ENCODE data around the gene DGKQ. TPM values are rescaled to one million over a fixed set of nuclear protein-coding genes. Genes with fewer than 3 reads are reported as not detected.

DGKQ gene
- total RNA-seq, 1 experiment from 2014 or later = 14.2 TPM

- ChIA-PET CTCF (no interaction called here), POLR2A (ENCODE audit: unreplicated experiment) (no interaction called here)
- TF ChIP-seq EZH2phosphoT487 (IDR thresholded peaks at IDR 0.05; ENCODE audit: borderline replicate concordance, low read length) (no peak), CTCF (conservative IDR thresholded peaks at IDR 0.05; ENCODE audit: low read depth, low read length) (no peak), EZH2 (IDR thresholded peaks at IDR 0.05; ENCODE audit: low read length, unreplicated experiment) (no peak)
- Histone ChIP-seq H3F3A (ENCODE audit: low read length, unreplicated experiment) (no peaks in the 10 kb centered on the region), H3K4me2 (ENCODE audit: low read length) (no peak overlapping the region), H3K9ac (ENCODE audit: low read length) (no peak overlapping the region), H3K4me3 (ENCODE audit: low read length) (no peak overlapping the region), H3K36me3 (ENCODE audit: low read depth, low read length) (no peaks in the 10 kb centered on the region), H3K9me3 (ENCODE audit: low read length) (no peaks in the 10 kb centered on the region), H3K27me3 (ENCODE audit: low read length) (peaks cover 6% of the 10 kb centered on the region; the same call in 1 of the 2 replicates), H3K9me2 (replicated peaks; ENCODE audit: low read length) (no peaks in the 10 kb centered on the region), H3K79me2 (ENCODE audit: low read length) (no peaks in the 10 kb centered on the region), H4K20me1 (ENCODE audit: low read length) (no peaks in the 10 kb centered on the region), H3K27ac (ENCODE audit: low read length) (no peak overlapping the region), H3K4me1 (ENCODE audit: insufficient read depth, low read length) (no peaks in the 10 kb centered on the region), H2AFZ (ENCODE audit: low read length) (no peak overlapping the region)
- DNase-seq (no peak), ATAC-seq (no peak)
- intact Hi-C loops (cut with micrococcal nuclease) = no loop called here
- no TSS peak for BruUV-seq (replicated peaks)
Observed at GRCh38 chr4:1003271-1004070, 30.1 kb upstream of the DGKQ start.

DNA sequence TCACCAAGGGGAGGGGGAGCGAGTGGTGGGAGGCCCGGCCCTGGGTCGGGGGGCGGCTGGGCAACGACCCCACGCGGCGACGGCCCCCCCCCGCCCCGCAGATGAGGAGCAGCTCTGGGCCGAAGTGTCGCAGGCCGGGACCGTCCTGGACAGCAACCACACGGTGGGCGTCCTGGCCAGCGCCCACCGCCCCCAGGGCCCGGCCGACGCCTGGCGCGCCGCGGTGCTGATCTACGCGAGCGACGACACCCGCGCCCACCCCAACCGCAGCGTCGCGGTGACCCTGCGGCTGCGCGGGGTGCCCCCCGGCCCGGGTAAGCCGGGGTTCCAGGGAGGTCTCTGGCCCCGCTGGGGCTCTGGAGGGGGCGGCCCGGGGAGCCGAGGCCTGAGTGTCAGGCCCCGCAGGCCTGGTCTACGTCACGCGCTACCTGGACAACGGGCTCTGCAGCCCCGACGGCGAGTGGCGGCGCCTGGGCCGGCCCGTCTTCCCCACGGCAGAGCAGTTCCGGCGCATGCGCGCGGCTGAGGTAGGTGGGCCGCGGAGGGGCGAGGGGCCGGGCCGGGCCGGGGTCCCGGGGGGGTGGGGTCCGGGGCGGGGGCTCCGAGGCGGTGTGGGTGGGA is 29.4 kb upstream of the DGKQ start:
- no peak overlapping the region for H3K27ac ChIP-seq (ENCODE audit: low read length)
- H3K9ac ChIP-seq (ENCODE audit: low read length) = no peak overlapping the region
- TF ChIP-seq CTCF (conservative IDR thresholded peaks at IDR 0.05; ENCODE audit: low read depth, low read length) (no peak), EZH2phosphoT487 (IDR thresholded peaks at IDR 0.05; ENCODE audit: borderline replicate concordance, low read length) (no peak), EZH2 (IDR thresholded peaks at IDR 0.05; ENCODE audit: low read length, unreplicated experiment) (no peak)
- no peaks in the 10 kb centered on the region for H4K20me1 ChIP-seq (ENCODE audit: low read length)
- peaks cover 11% of the 10 kb centered on the region for H3K27me3 ChIP-seq (ENCODE audit: low read length)
- no peak overlapping the region for H3K4me3 ChIP-seq (ENCODE audit: low read length)
- no peaks in the 10 kb centered on the region for H3K9me2 ChIP-seq (replicated peaks; ENCODE audit: low read length)
- no peaks in the 10 kb centered on the region for H3K79me2 ChIP-seq (ENCODE audit: low read length)
- H3K9me3 ChIP-seq (ENCODE audit: low read length) = no peaks in the 10 kb centered on the region
- no peaks in the 10 kb centered on the region for H3F3A ChIP-seq (ENCODE audit: low read length, unreplicated experiment)
- H3K4me2 ChIP-seq (ENCODE audit: low read length) = no peak overlapping the region
- BruUV-seq (replicated peaks) = no TSS peak
- no peaks in the 10 kb centered on the region for H3K4me1 ChIP-seq (ENCODE audit: insufficient read depth, low read length)
- no peak overlapping the region for H2AFZ ChIP-seq (ENCODE audit: low read length)
- POLR2A ChIA-PET (ENCODE audit: unreplicated experiment) = no interaction called here
- intact Hi-C loops (cut with micrococcal nuclease) = no loop called here
- CTCF ChIA-PET = no interaction called here
- ATAC-seq = no peak
- DNase-seq = no peak
- H3K36me3 ChIP-seq (ENCODE audit: low read depth, low read length) = no peaks in the 10 kb centered on the region

- H3K9me3 ChIP-seq (ENCODE audit: low read length) = no peaks in the 10 kb centered on the region
- ATAC-seq (no peak), DNase-seq (no peak)
- H2AFZ ChIP-seq (ENCODE audit: low read length) = no peak overlapping the region
- H3K79me2 ChIP-seq (ENCODE audit: low read length) = no peaks in the 10 kb centered on the region
- POLR2A ChIA-PET (ENCODE audit: unreplicated experiment) = no interaction called here
- CTCF ChIA-PET = no interaction called here
- H3K36me3 ChIP-seq (ENCODE audit: low read depth, low read length) = no peaks in the 10 kb centered on the region
- no peaks in the 10 kb centered on the region for H3F3A ChIP-seq (ENCODE audit: low read length, unreplicated experiment)
- H3K4me3 ChIP-seq (ENCODE audit: low read length) = no peak overlapping the region
- no peaks in the 10 kb centered on the region for H3K9me2 ChIP-seq (replicated peaks; ENCODE audit: low read length)
- no peak overlapping the region for H3K4me2 ChIP-seq (ENCODE audit: low read length)
- no peak overlapping the region for H3K9ac ChIP-seq (ENCODE audit: low read length)
- H3K27ac ChIP-seq (ENCODE audit: low read length) = no peak overlapping the region
- no TSS peak for BruUV-seq (replicated peaks)
- no peaks in the 10 kb centered on the region for H4K20me1 ChIP-seq (ENCODE audit: low read length)
- TF ChIP-seq EZH2 (IDR thresholded peaks at IDR 0.05; ENCODE audit: low read length, unreplicated experiment) = no peak
- TF ChIP-seq EZH2phosphoT487 (IDR thresholded peaks at IDR 0.05; ENCODE audit: borderline replicate concordance, low read length) = no peak
- no peak for TF ChIP-seq CTCF (conservative IDR thresholded peaks at IDR 0.05; ENCODE audit: low read depth, low read length)
- intact Hi-C loops (cut with micrococcal nuclease) = no loop called here
- no peaks in the 10 kb centered on the region for H3K4me1 ChIP-seq (ENCODE audit: insufficient read depth, low read length)
- H3K27me3 ChIP-seq (ENCODE audit: low read length) = peaks cover 14% of the 10 kb centered on the region
Observed at GRCh38 chr4:1002131-1002630, 28.8 kb upstream of the DGKQ start.

Data from PC-3 (cell line).